ENCODE results near the gene NTRK1. TPM values are rescaled to one million over a fixed set of nuclear protein-coding genes. Genes with fewer than 3 reads are reported as not detected.

Gene NTRK1
- total RNA-seq, 1 donor from 2014 or later = not detected

GRCh38 chr1:156853761-156854160 lies 6.9 kb upstream of the NTRK1 start:
- no peak for DNase-seq (ENCODE audit: low read depth)
- TF ChIP-seq CTCF (IDR thresholded peaks at IDR 0.05; ENCODE audit: insufficient read depth, low read length, poor library complexity, severe bottlenecking) = no peak
- Histone ChIP-seq H3K27me3 (ENCODE audit: control insufficient read depth, insufficient read depth, low read length) (peaks cover 68% of the 10 kb centered on the region), H3K36me3 (ENCODE audit: control insufficient read depth, insufficient read depth, low read length) (no peaks in the 10 kb centered on the region), H3K4me3 (ENCODE audit: low read depth, low read length) (no peak overlapping the region)

- Histone ChIP-seq H3K36me3 (ENCODE audit: control insufficient read depth, insufficient read depth, low read length) (no peaks in the 10 kb centered on the region), H3K27me3 (ENCODE audit: control insufficient read depth, insufficient read depth, low read length) (peaks cover 68% of the 10 kb centered on the region), H3K4me3 (ENCODE audit: low read depth, low read length) (no peak overlapping the region)
- DNase-seq (ENCODE audit: low read depth) = no peak
- TF ChIP-seq CTCF (IDR thresholded peaks at IDR 0.05; ENCODE audit: insufficient read depth, low read length, poor library complexity, severe bottlenecking) = no peak
Measured at GRCh38 chr1:156854634-156855033, 6.0 kb upstream of the NTRK1 start.

GRCh38 chr1:156856282-156856785 lies 4.3 kb upstream of the NTRK1 start:
- no peak for TF ChIP-seq CTCF (IDR thresholded peaks at IDR 0.05; ENCODE audit: insufficient read depth, low read length, poor library complexity, severe bottlenecking)
- DNase-seq (ENCODE audit: low read depth) = no peak
- peaks cover 79% of the 10 kb centered on the region for H3K27me3 ChIP-seq (ENCODE audit: control insufficient read depth, insufficient read depth, low read length)
- no peak overlapping the region for H3K4me3 ChIP-seq (ENCODE audit: low read depth, low read length)
- no peaks in the 10 kb centered on the region for H3K36me3 ChIP-seq (ENCODE audit: control insufficient read depth, insufficient read depth, low read length)

GRCh38 chr1:156857532-156857931 lies 3.1 kb upstream of the NTRK1 start:
- H3K4me3 ChIP-seq (ENCODE audit: low read depth, low read length) = no peak overlapping the region
- no peaks in the 10 kb centered on the region for H3K36me3 ChIP-seq (ENCODE audit: control insufficient read depth, insufficient read depth, low read length)
- no peak for DNase-seq (ENCODE audit: low read depth)
- no peak for TF ChIP-seq CTCF (IDR thresholded peaks at IDR 0.05; ENCODE audit: insufficient read depth, low read length, poor library complexity, severe bottlenecking)
- peaks cover 78% of the 10 kb centered on the region for H3K27me3 ChIP-seq (ENCODE audit: control insufficient read depth, insufficient read depth, low read length)

GRCh38 chr1:156858555-156858956 lies 2.1 kb upstream of the NTRK1 start:
- Histone ChIP-seq H3K36me3 (ENCODE audit: control insufficient read depth, insufficient read depth, low read length) (no peaks in the 10 kb centered on the region), H3K27me3 (ENCODE audit: control insufficient read depth, insufficient read depth, low read length) (peaks cover 76% of the 10 kb centered on the region), H3K4me3 (ENCODE audit: low read depth, low read length) (no peak overlapping the region)
- DNase-seq (ENCODE audit: low read depth) = no peak
- TF ChIP-seq CTCF (IDR thresholded peaks at IDR 0.05; ENCODE audit: insufficient read depth, low read length, poor library complexity, severe bottlenecking) = no peak

GRCh38 chr1:156858959-156859522 lies 1.6 kb upstream of the NTRK1 start, which contains the start of gene INSRR:
Gene INSRR, minus strand, starts transcription at chr1:156859117. Its CDS starts 496 bp downstream, at chr1:156858621.
- no peak for TF ChIP-seq CTCF (IDR thresholded peaks at IDR 0.05; ENCODE audit: insufficient read depth, low read length, poor library complexity, severe bottlenecking)
- no peak for DNase-seq (ENCODE audit: low read depth)
- peaks cover 75% of the 10 kb centered on the region for H3K27me3 ChIP-seq (ENCODE audit: control insufficient read depth, insufficient read depth, low read length)
- H3K4me3 ChIP-seq (ENCODE audit: low read depth, low read length) = no peak within 1 kb of the TSS
- H3K36me3 ChIP-seq (ENCODE audit: control insufficient read depth, insufficient read depth, low read length) = no peaks in the 10 kb centered on the region

All from kidney epithelial cell (primary cell).